ENCODE data around the gene ABHD10. TPM values are rescaled to one million over a fixed set of nuclear protein-coding genes. Genes with fewer than 3 reads are reported as not detected.

Gene ABHD10
- total and polyA plus RNA-seq, 10 donors: 24.2 to 34.8 (median 28.3) TPM

DNA sequence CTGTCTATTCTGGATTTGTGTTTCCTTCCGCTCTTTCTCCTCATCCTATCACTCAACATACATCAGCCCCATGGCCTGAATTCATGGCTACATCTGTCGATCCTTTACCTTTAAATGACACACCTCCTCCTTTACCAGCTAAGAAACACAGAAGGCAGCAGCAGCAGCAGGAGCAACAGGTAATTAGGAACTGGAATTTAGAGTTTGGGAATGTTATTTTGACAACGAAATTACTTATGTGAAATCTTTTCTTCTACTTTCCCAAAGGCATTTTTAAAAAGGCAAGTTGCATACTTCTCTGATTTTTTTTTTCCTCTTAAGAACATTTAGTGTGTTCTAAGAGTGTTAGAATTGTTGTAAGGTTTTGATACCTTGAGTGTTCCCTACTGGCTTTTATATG, 29.1 kb upstream of the ABHD10 start:
- intact Hi-C loops (cut with DNase I; ENCODE audit: low total_unique reads): no loop called here
- H3K4me3 ChIP-seq: no peak overlapping the region
- H3K4me1 ChIP-seq: no peaks in the 10 kb centered on the region
- 84 to 93% (median 91%) methylated on average over 3 of the region's 3 CpGs for WGBS, 5 donors
- no peak for TF ChIP-seq POLR2A (IDR thresholded peaks at IDR 0.05)
- no peak for TF ChIP-seq CTCF (IDR thresholded peaks at IDR 0.05 in 8 of 11, conservative IDR thresholded peaks at IDR 0.05 in 3 of 11)
- TF ChIP-seq POLR2AphosphoS5 (IDR thresholded peaks at IDR 0.05): no peak
- no peak overlapping the region for H3K27ac ChIP-seq
- DNase-seq: no peak
- H3K9me3 ChIP-seq: no peaks in the 10 kb centered on the region
- H3K36me3 ChIP-seq: peaks cover 0 to 42% (median 0%) of the 10 kb centered on the region in 6 donors
- no peaks in the 10 kb centered on the region for H3K27me3 ChIP-seq (replicated peaks in 1 of 7)

GRCh38 chr3:111951032-111951431, 27.8 kb upstream of the ABHD10 start:
- Histone ChIP-seq H3K4me3 (no peak overlapping the region), H3K36me3 (peaks cover 0 to 33% (median 0%) of the 10 kb centered on the region in 6 donors), H3K4me1 (no peaks in the 10 kb centered on the region), H3K9me3 (no peaks in the 10 kb centered on the region), H3K27me3 (replicated peaks in 1 of 7) (no peaks in the 10 kb centered on the region), H3K27ac (no peak overlapping the region)
- TF ChIP-seq POLR2A (IDR thresholded peaks at IDR 0.05) (no peak), POLR2AphosphoS5 (IDR thresholded peaks at IDR 0.05) (no peak), CTCF (IDR thresholded peaks at IDR 0.05 in 8 of 11, conservative IDR thresholded peaks at IDR 0.05 in 3 of 11) (no peak)
- DNase-seq: no peak
- intact Hi-C loops (cut with DNase I; ENCODE audit: low total_unique reads): no loop called here
- 92 to 95% (median 93%) methylated on average over 2 of the region's 2 CpGs for WGBS, 5 donors

- 90 to 94% (median 92%) methylated on average over 5 of the region's 5 CpGs for WGBS, 5 donors
- Histone ChIP-seq H3K36me3 (peaks cover 0 to 33% (median 0%) of the 10 kb centered on the region in 6 donors), H3K4me1 (peaks cover 0 to 7% (median 0%) of the 10 kb centered on the region in 6 donors), H3K27me3 (replicated peaks in 1 of 7) (no peaks in the 10 kb centered on the region), H3K27ac (no peak overlapping the region), H3K9me3 (no peaks in the 10 kb centered on the region), H3K4me3 (no peak overlapping the region)
- TF ChIP-seq POLR2AphosphoS5 (IDR thresholded peaks at IDR 0.05): no peak
- no peak for TF ChIP-seq CTCF (IDR thresholded peaks at IDR 0.05 in 8 of 11, conservative IDR thresholded peaks at IDR 0.05 in 3 of 11)
- TF ChIP-seq POLR2A (IDR thresholded peaks at IDR 0.05): no peak
- intact Hi-C loops (cut with DNase I; ENCODE audit: low total_unique reads): no loop called here
- no peak for DNase-seq
Measured at GRCh38 chr3:111952086-111952485, 26.7 kb upstream of the ABHD10 start.

DNA sequence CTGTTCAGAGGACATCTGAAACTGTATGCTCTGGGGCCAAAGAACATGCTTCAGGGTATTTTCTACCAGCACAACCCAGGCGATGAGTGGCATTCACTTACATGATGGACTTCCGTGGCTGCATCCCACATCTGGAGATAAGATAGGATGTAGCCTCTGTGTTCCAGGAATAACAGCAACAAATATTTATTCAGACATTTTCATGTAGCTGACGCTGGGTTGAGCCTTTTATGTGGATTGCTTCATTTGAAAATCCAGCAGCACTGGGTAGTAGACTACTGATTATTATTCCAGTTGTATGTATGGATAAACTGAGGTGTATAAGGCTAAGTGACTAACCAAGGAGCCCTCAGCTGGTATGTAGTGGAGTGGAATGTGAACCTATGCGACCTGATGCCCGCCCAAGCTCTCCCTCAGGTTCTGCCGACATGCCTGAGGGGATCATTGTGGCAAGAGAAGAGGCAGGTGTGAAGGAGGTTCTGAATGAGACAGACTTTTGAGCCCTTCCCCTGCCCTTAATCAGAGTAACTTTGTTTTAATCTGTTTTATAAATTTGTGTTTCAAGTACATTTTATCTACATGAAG, 25.9 kb upstream of the ABHD10 start:
- Histone ChIP-seq H3K4me1 (peaks cover 0 to 11% (median 0%) of the 10 kb centered on the region in 6 donors), H3K27ac (no peak overlapping the region), H3K9me3 (no peaks in the 10 kb centered on the region), H3K27me3 (replicated peaks in 1 of 7) (no peaks in the 10 kb centered on the region), H3K4me3 (no peak overlapping the region), H3K36me3 (peaks cover 0 to 33% (median 0%) of the 10 kb centered on the region in 6 donors)
- DNase-seq: no peak
- intact Hi-C loops (cut with DNase I; ENCODE audit: low total_unique reads): no loop called here
- TF ChIP-seq POLR2A (IDR thresholded peaks at IDR 0.05) (no peak), POLR2AphosphoS5 (IDR thresholded peaks at IDR 0.05) (no peak), CTCF (IDR thresholded peaks at IDR 0.05 in 8 of 11, conservative IDR thresholded peaks at IDR 0.05 in 3 of 11) (no peak)
- 82 to 95% (median 90%) methylated on average over 6 of the region's 6 CpGs for WGBS, 5 donors
